Loucy (cell line): ENCODE data around the gene KLHL4.
"Not testable (repeated sequence)": the region's sequence is repeated elsewhere in the genome, so short reads cannot be mapped to it uniquely, and the experiment has no call there.

Experiments
- H2AFZ ChIP-seq: fragments of 200-600 bp; sonication (generic); 2 replicates; pipeline ENCODE4 v1.6.0; 2016; ENCODE audit warnings: antibody characterized with exemption, mild to moderate bottlenecking, low read length, moderate library complexity
- H3F3A ChIP-seq: fragments of 200-600 bp; 2 replicates; pipeline ENCODE4 v1.6.0; 2016; ENCODE audit warnings: antibody characterized with exemption, low read depth, mild to moderate bottlenecking
- H3K27me3 ChIP-seq: fragments of 200-600 bp; sonication (generic); 2 replicates; pipeline ENCODE4 v1.6.1; 2014; ENCODE audit warnings: low read length, mild to moderate bottlenecking; ENCODE audit not compliant: insufficient read depth, poor library complexity, severe bottlenecking
- H3K36me3 ChIP-seq: fragments of 200-600 bp; sonication (generic); 2 replicates; pipeline ENCODE4 v1.6.1; 2016; ENCODE audit warnings: low read length; ENCODE audit not compliant: insufficient read depth
- H3K4me1 ChIP-seq: fragments of 200-600 bp; sonication (generic); 2 replicates; pipeline ENCODE4 v1.5.1; 2014; ENCODE audit warnings: low read length, mild to moderate bottlenecking; ENCODE audit not compliant: insufficient read depth, poor library complexity, severe bottlenecking
- H3K4me2 ChIP-seq: fragments of 200-600 bp; sonication (generic); 2 replicates; pipeline ENCODE4 v1.6.0; 2014; ENCODE audit warnings: antibody characterized with exemption, low read length, low read depth, mild to moderate bottlenecking; ENCODE audit not compliant: poor library complexity, severe bottlenecking
- H3K4me3 ChIP-seq: fragments of 200-600 bp; sonication (generic); 2 replicates; pipeline ENCODE4 v1.5.1; 2014; ENCODE audit warnings: low read length, mild to moderate bottlenecking, mixed read lengths; ENCODE audit not compliant: poor library complexity, severe bottlenecking
- H3K79me2 ChIP-seq: fragments of 200-600 bp; sonication (generic); 2 replicates; pipeline ENCODE4 v1.6.1; 2014; ENCODE audit warnings: low read length; ENCODE audit not compliant: insufficient read depth
- H3K9ac ChIP-seq: fragments of 200-600 bp; sonication (generic); 2 replicates; pipeline ENCODE4 v1.6.0; 2014; ENCODE audit warnings: mild to moderate bottlenecking, low read depth, low read length, moderate library complexity; ENCODE audit not compliant: poor library complexity, severe bottlenecking
- H3K9me2 ChIP-seq: fragments of 200-600 bp; sonication (generic); replicated peaks from 2 replicates; pipeline ENCODE4 v1.6.1; 2016; ENCODE audit warnings: low read depth, low read length, mixed read lengths
- H3K9me3 ChIP-seq: fragments of 200-600 bp; sonication (generic); 2 replicates; pipeline ENCODE4 v1.6.1; 2014; ENCODE audit warnings: mild to moderate bottlenecking, antibody characterized with exemption, low read length, low read depth; ENCODE audit not compliant: insufficient read depth
- H4K20me1 ChIP-seq: fragments of 200-600 bp; sonication (generic); 2 replicates; pipeline ENCODE4 v1.6.0; 2014; ENCODE audit warnings: antibody characterized with exemption, low read length, mild to moderate bottlenecking; ENCODE audit not compliant: insufficient read depth, poor library complexity, severe bottlenecking
- EZH2phosphoT487 ChIP-seq: fragments of 200-600 bp; IDR thresholded peaks from 2 replicates; pipeline ENCODE4 v1.6.1; 2018; ENCODE audit warnings: antibody characterized with exemption, mild to moderate bottlenecking, moderate library complexity, borderline replicate concordance
- TF ChIP-seq, protein P1 (sequence below): fragments of 200-600 bp; sonication (generic); conservative IDR thresholded peaks from 2 replicates; pipeline ENCODE4 v1.5.1; 2014; ENCODE audit warnings: mild to moderate bottlenecking, antibody characterized with exemption, low read length

The KLHL4 gene

DNA sequence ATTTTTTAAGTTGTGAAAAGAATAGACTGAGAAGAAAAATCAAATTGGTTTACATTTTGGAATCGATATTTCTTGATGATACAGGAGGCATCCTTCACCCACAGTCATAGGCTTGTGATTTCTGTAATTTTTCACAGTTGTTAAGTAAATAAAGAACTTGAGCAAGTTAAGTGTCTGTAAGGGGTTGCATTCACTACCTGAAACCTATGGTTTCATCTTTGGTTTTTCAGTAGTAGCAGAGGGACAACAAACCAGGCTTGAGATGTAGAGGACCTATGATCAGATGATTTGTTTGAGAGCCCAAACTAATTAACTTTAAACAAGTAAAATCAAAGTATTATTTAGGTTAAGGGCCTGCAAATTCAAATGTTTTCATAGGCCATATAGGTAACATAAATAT, 175.6 kb downstream of the KLHL4 start:
- H2AFZ ChIP-seq: no peak overlapping the region
- no peaks in the 10 kb centered on the region for H3K9me2 ChIP-seq
- no peak overlapping the region for H3K4me2 ChIP-seq
- no peaks in the 10 kb centered on the region for H3K27me3 ChIP-seq
- no peaks in the 10 kb centered on the region for H3K36me3 ChIP-seq
- no peaks in the 10 kb centered on the region for H3K79me2 ChIP-seq
- no peak overlapping the region for H3K9ac ChIP-seq
- H4K20me1 ChIP-seq: no peaks in the 10 kb centered on the region
- no peak overlapping the region for H3K4me3 ChIP-seq
- H3K4me1 ChIP-seq: no peaks in the 10 kb centered on the region
- no peaks in the 10 kb centered on the region for H3F3A ChIP-seq
- TF ChIP-seq, protein P1, sequence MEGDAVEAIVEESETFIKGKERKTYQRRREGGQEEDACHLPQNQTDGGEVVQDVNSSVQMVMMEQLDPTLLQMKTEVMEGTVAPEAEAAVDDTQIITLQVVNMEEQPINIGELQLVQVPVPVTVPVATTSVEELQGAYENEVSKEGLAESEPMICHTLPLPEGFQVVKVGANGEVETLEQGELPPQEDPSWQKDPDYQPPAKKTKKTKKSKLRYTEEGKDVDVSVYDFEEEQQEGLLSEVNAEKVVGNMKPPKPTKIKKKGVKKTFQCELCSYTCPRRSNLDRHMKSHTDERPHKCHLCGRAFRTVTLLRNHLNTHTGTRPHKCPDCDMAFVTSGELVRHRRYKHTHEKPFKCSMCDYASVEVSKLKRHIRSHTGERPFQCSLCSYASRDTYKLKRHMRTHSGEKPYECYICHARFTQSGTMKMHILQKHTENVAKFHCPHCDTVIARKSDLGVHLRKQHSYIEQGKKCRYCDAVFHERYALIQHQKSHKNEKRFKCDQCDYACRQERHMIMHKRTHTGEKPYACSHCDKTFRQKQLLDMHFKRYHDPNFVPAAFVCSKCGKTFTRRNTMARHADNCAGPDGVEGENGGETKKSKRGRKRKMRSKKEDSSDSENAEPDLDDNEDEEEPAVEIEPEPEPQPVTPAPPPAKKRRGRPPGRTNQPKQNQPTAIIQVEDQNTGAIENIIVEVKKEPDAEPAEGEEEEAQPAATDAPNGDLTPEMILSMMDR: no peak
- TF ChIP-seq EZH2phosphoT487: no peak
- no peaks in the 10 kb centered on the region for H3K9me3 ChIP-seq

- Histone ChIP-seq H2AFZ (no peak overlapping the region), H3K4me2 (no peak overlapping the region), H3K36me3 (no peaks in the 10 kb centered on the region), H4K20me1 (no peaks in the 10 kb centered on the region), H3K9me2 (no peaks in the 10 kb centered on the region), H3K79me2 (no peaks in the 10 kb centered on the region), H3K9ac (no peak overlapping the region), H3K4me1 (no peaks in the 10 kb centered on the region), H3K4me3 (no peak overlapping the region), H3K9me3 (no peaks in the 10 kb centered on the region), H3K27me3 (no peaks in the 10 kb centered on the region), H3F3A (no peaks in the 10 kb centered on the region)
- TF ChIP-seq, protein P1: no peak
- TF ChIP-seq EZH2phosphoT487: no peak
Observed at GRCh38 chrX:87697409-87697808, 179.8 kb downstream of the KLHL4 start.

- no peaks in the 10 kb centered on the region for H3F3A ChIP-seq
- H4K20me1 ChIP-seq: no peaks in the 10 kb centered on the region
- H3K79me2 ChIP-seq: no peaks in the 10 kb centered on the region
- no peaks in the 10 kb centered on the region for H3K4me1 ChIP-seq
- no peaks in the 10 kb centered on the region for H3K27me3 ChIP-seq
- H3K9me3 ChIP-seq: no peaks in the 10 kb centered on the region
- H3K36me3 ChIP-seq: no peaks in the 10 kb centered on the region
- H2AFZ ChIP-seq: no peak overlapping the region
- H3K4me2 ChIP-seq: no peak overlapping the region
- no peak for TF ChIP-seq EZH2phosphoT487
- TF ChIP-seq, protein P1: no peak
- H3K9ac ChIP-seq: no peak overlapping the region
- H3K4me3 ChIP-seq: no peak overlapping the region
- H3K9me2 ChIP-seq: no peaks in the 10 kb centered on the region
Observed at GRCh38 chrX:87702795-87703194, 185.2 kb downstream of the KLHL4 start.

- not testable (repeated sequence) for H3K9ac ChIP-seq, H3K36me3 ChIP-seq, H4K20me1 ChIP-seq, H3K27me3 ChIP-seq, H3K9me2 ChIP-seq, H2AFZ ChIP-seq, H3K9me3 ChIP-seq, H3K79me2 ChIP-seq, H3K4me2 ChIP-seq, H3K4me1 ChIP-seq, H3F3A ChIP-seq, H3K4me3 ChIP-seq
Observed at GRCh38 chrX:87703469-87703868, 185.9 kb downstream of the KLHL4 start.
